Tibial nerve (tissue), 4 donors: ENCODE measurements around the gene IL31. TPM values are rescaled to one million over a fixed set of nuclear protein-coding genes. Genes with fewer than 3 reads are reported as not detected.
"Not testable (repeated sequence)": the region's sequence is repeated elsewhere in the genome, so short reads cannot be mapped to it uniquely, and the experiment has no call there.

Source experiments
- DNase-seq, 2 donors: peaks; one replicate each; pipeline ENCODE4 v3.0.0-alpha.2; 2019; ENCODE audit warnings: low spot score in 2 of 2
- H3K27ac ChIP-seq, 4 donors: fragments of 200-600 bp; sonication (generic) in 3 of 4; one replicate each; pipeline ENCODE4 v1.5.1; 2017 to 2019; ENCODE audit warnings: mild to moderate bottlenecking in 1 of 4
- H3K27me3 ChIP-seq, 2 donors: fragments of 200-600 bp; sonication (generic) in 1 of 2; one replicate each; pipeline versions ENCODE4 v1.5.1 to v1.6.0; 2017 to 2019
- H3K36me3 ChIP-seq, 3 donors: fragments of 200-600 bp; sonication (generic); one replicate each; pipeline ENCODE4 v1.5.1; 2018 to 2019
- H3K4me1 ChIP-seq, 4 donors: fragments of 200-600 bp; sonication (generic) in 3 of 4; one replicate each; pipeline ENCODE4 v1.5.1; 2017 to 2019
- H3K4me3 ChIP-seq, 4 donors: fragments of 200-600 bp; sonication (generic) in 3 of 4; one replicate each; pipeline ENCODE4 v1.5.1; 2017 to 2019; ENCODE audit warnings: mild to moderate bottlenecking in 1 of 4, moderate library complexity in 1 of 4
- H3K9me3 ChIP-seq, 4 donors: fragments of 200-600 bp; sonication (generic) in 3 of 4; one replicate each; pipeline ENCODE4 v1.5.1; 2017 to 2019
- EP300 ChIP-seq, 2 donors: sonication (generic); formaldehyde crosslinking; IDR thresholded peaks; one replicate each; pipeline ENCODE4 v1.6.1; 2017; ENCODE audit warnings: antibody characterized with exemption in 2 of 2, mild to moderate bottlenecking in 1 of 2
- POLR2A ChIP-seq, 2 donors: fragments of 450-650 bp; IDR thresholded peaks; one replicate each; pipeline ENCODE4 v1.6.1; 2017; ENCODE audit warnings: antibody characterized with exemption in 2 of 2, mild to moderate bottlenecking in 2 of 2, moderate library complexity in 2 of 2
- WGBS, 2 donors: methylation state at CpG; one replicate each; pipeline ENCODE4 v1.1.5; 2018; 5-methylcytosine and 5-hydroxymethylcytosine counted together
- total RNA-seq, 4 donors: library from RNA; depleted of rRNA; stranded (reverse); fragments of >200 nt; gene quantifications; one replicate each; pipeline ENCODE4 v1.1.0, GENCODE V29; 2016
- TF ChIP-seq, protein P1 (sequence below), 5 experiments: fragments of 200-600 bp in 3 of 5; fragments of 450-650 bp in 2 of 5; sonication (generic) in 3 of 5; IDR thresholded peaks; one replicate each; pipeline ENCODE4 v1.5.1; 2016 to 2019; ENCODE audit warnings: antibody characterized with exemption in 5 of 5, mild to moderate bottlenecking in 3 of 5, moderate library complexity in 2 of 5

The IL31 gene
- total RNA-seq, 4 donors from 2014 or later = not detected

- H3K9me3 ChIP-seq = no peaks in the 10 kb centered on the region
- peaks cover 10 to 61% of the 10 kb centered on the region in 2 donors for H3K27me3 ChIP-seq
- H3K4me1 ChIP-seq = peaks cover 0 to 35% (median 10%) of the 10 kb centered on the region in 4 donors
- 1 to 2% methylated on average over 30 to 67 of the region's 104 CpGs for WGBS, 2 donors
- peak within 1 kb of the TSS; percentile 40 to 63 (median 60) for H3K4me3 ChIP-seq
- no peak for DNase-seq
- TF ChIP-seq, protein P1, sequence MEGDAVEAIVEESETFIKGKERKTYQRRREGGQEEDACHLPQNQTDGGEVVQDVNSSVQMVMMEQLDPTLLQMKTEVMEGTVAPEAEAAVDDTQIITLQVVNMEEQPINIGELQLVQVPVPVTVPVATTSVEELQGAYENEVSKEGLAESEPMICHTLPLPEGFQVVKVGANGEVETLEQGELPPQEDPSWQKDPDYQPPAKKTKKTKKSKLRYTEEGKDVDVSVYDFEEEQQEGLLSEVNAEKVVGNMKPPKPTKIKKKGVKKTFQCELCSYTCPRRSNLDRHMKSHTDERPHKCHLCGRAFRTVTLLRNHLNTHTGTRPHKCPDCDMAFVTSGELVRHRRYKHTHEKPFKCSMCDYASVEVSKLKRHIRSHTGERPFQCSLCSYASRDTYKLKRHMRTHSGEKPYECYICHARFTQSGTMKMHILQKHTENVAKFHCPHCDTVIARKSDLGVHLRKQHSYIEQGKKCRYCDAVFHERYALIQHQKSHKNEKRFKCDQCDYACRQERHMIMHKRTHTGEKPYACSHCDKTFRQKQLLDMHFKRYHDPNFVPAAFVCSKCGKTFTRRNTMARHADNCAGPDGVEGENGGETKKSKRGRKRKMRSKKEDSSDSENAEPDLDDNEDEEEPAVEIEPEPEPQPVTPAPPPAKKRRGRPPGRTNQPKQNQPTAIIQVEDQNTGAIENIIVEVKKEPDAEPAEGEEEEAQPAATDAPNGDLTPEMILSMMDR (IDR thresholded peaks at IDR 0.05) = no peak
- no peak for TF ChIP-seq EP300 (IDR thresholded peaks at IDR 0.05)
- TF ChIP-seq POLR2A (IDR thresholded peaks at IDR 0.05) = no peak
- no peak within 1 kb of the TSS for H3K27ac ChIP-seq
- peaks cover 0 to 25% (median 11%) of the 10 kb centered on the region in 3 donors for H3K36me3 ChIP-seq
Measured at GRCh38 chr12:122203301-122204166, 29.5 kb upstream of the IL31 start, which contains the start of gene B3GNT4. Gene B3GNT4, plus strand, starts transcription at chr12:122203709. Its CDS starts 910 bp downstream, at chr12:122204619.

GRCh38 chr12:122202811-122203210, 28.8 kb upstream of the IL31 start:
- WGBS, 2 donors = 59 to 61% methylated on average over 19 of the region's 19 CpGs
- DNase-seq, H3K9me3 ChIP-seq, H3K27ac ChIP-seq: not testable (repeated sequence)
- Histone ChIP-seq H3K4me1 (peaks cover 0 to 35% (median 10%) of the 10 kb centered on the region in 4 donors), H3K27me3 (peaks cover 10 to 66% of the 10 kb centered on the region in 2 donors), H3K4me3 (peak overlapping the region; percentile 40 to 63 (median 60)), H3K36me3 (peaks cover 0 to 18% (median 5%) of the 10 kb centered on the region in 3 donors)

DNA sequence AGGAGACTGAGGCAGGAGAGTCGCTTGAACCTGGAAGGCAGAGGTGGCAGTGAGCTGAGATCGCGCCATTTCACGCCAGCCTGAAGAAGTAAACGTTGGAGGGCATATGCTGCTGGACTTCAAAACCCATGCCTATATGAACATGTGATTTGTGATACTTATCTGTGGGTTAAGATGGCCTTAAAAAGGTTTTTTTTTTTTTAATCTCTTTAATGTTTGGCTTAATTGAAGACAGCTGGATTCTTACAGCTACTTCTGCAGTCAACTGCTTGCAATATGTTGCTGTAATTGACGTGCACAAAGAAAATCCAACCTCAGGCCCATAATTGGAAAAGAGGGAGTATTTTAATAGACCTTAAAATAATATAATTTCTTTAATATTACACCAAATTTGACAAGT, 28.0 kb upstream of the IL31 start:
- Histone ChIP-seq H3K4me1 (peaks cover 0 to 35% (median 10%) of the 10 kb centered on the region in 4 donors), H3K4me3 (no peak overlapping the region), H3K27ac (no peak overlapping the region), H3K36me3 (peaks cover 0 to 10% (median 2%) of the 10 kb centered on the region in 3 donors), H3K27me3 (peaks cover 10 to 71% of the 10 kb centered on the region in 2 donors), H3K9me3 (no peaks in the 10 kb centered on the region)
- TF ChIP-seq, protein P1 (IDR thresholded peaks at IDR 0.05) = no peak
- no peak for TF ChIP-seq POLR2A (IDR thresholded peaks at IDR 0.05)
- no peak for TF ChIP-seq EP300 (IDR thresholded peaks at IDR 0.05)
- DNase-seq = no peak
- 93 to 96% methylated on average over 6 of the region's 6 CpGs for WGBS, 2 donors

GRCh38 chr12:122201381-122201780, 27.4 kb upstream of the IL31 start:
- Histone ChIP-seq H3K4me3 (no peak overlapping the region), H3K9me3 (no peaks in the 10 kb centered on the region), H3K27ac (no peak overlapping the region), H3K36me3 (peaks cover 0 to 3% (median 0%) of the 10 kb centered on the region in 3 donors), H3K27me3 (peaks cover 10 to 74% of the 10 kb centered on the region in 2 donors), H3K4me1 (peaks cover 0 to 35% (median 10%) of the 10 kb centered on the region in 4 donors)
- DNase-seq = no peak
- TF ChIP-seq POLR2A (IDR thresholded peaks at IDR 0.05) (no peak), EP300 (IDR thresholded peaks at IDR 0.05) (no peak)
- TF ChIP-seq, protein P1 (IDR thresholded peaks at IDR 0.05) = no peak
- WGBS, 2 donors = 93 to 100% methylated on average over 5 of the region's 5 CpGs

DNA sequence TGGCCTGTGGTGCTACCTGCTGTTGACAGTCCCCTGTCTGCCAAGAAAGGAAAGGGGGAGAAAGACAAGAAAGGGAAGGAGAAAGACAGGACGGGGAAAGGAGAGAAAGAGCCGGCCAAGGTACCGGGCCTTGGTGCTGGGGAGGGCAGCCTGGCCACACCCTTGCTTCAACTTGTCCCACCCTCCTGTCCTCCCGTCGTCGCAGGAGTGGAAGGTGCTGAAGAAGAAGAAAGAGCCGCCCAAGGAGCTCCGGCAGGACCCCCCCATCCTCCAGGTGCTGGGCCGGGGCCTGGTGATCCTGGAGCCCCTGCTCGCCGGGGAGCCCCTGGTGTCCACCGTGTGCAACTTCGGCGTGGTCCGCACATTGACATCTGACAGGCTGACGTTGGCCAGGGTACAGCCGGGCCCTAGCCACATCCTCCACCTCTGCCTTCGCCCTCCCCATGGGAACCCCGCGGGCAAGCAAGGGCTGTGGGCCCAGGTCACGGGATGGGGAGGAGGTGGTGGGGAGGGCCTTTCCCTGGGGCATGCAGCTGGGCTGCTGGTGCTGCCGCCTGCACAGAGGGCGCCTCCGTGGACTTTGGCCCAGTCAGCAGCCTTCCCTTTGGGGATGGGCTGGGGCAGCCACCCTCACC, 26.6 kb upstream of the IL31 start:
- Histone ChIP-seq H3K36me3 (no peaks in the 10 kb centered on the region), H3K9me3 (peaks cover 0 to under 1% (median 0%) of the 10 kb centered on the region in 4 donors), H3K4me3 (no peak overlapping the region), H3K27me3 (peaks cover 10 to 74% of the 10 kb centered on the region in 2 donors), H3K27ac (no peak overlapping the region), H3K4me1 (peaks cover 0 to 30% (median 10%) of the 10 kb centered on the region in 4 donors)
- 67 to 76% methylated on average over 17 to 24 of the region's 24 CpGs for WGBS, 2 donors
- no peak for DNase-seq
- no peak for TF ChIP-seq EP300 (IDR thresholded peaks at IDR 0.05)
